HL-60 (cell line): ENCODE measurements around the gene THRB.

Experiments
- DNase-seq, 2 experiments: peaks; one replicate each; pipeline ENCODE4 v3.0.0-alpha.2; 2010 to 2020; ENCODE audit warnings: low read depth in 1 of 2, low spot score in 1 of 2
- H3K27ac ChIP-seq: fragments of 250-450 bp; sonication (Bioruptor Pico); replicated peaks from 2 replicates; pipeline ENCODE4 v1.5.1; 2020; ENCODE audit warnings: mild to moderate bottlenecking, moderate library complexity
- H3K27me3 ChIP-seq: fragments of 250-450 bp; sonication (Bioruptor Pico); 2 replicates; pipeline ENCODE4 v1.5.1; 2021; ENCODE audit warnings: mild to moderate bottlenecking, moderate library complexity; ENCODE audit not compliant: insufficient read depth, poor library complexity, severe bottlenecking
- H3K4me3 ChIP-seq: replicated peaks from 2 replicates; pipeline ENCODE4 v1.5.1; 2011; ENCODE audit warnings: mild to moderate bottlenecking, control low read depth, low read length; ENCODE audit not compliant: insufficient read depth
- GABPA ChIP-seq: IDR thresholded peaks from 2 replicates; pipeline ENCODE4 v1.6.1; 2012; ENCODE audit warnings: low read depth
- POLR2AphosphoS5 ChIP-seq: IDR thresholded peaks from 2 replicates; pipeline ENCODE4 v1.6.1; 2012; ENCODE audit warnings: low read depth
- SPI1 ChIP-seq: IDR thresholded peaks from 2 replicates; pipeline ENCODE4 v1.6.1; 2012; ENCODE audit warnings: low read depth, mild to moderate bottlenecking, borderline replicate concordance
- TF ChIP-seq, protein P1 (sequence below): IDR thresholded peaks from one replicate; pipeline ENCODE4 v1.5.1; 2011; ENCODE audit warnings: low read length, control low read depth, inconsistent platforms; ENCODE audit not compliant: insufficient read depth
- TF ChIP-seq, protein P2 (sequence below): IDR thresholded peaks from 2 replicates; pipeline ENCODE4 v1.6.1; 2012; ENCODE audit warnings: low read depth; ENCODE audit not compliant: insufficient replicate concordance

THRB gene

DNA sequence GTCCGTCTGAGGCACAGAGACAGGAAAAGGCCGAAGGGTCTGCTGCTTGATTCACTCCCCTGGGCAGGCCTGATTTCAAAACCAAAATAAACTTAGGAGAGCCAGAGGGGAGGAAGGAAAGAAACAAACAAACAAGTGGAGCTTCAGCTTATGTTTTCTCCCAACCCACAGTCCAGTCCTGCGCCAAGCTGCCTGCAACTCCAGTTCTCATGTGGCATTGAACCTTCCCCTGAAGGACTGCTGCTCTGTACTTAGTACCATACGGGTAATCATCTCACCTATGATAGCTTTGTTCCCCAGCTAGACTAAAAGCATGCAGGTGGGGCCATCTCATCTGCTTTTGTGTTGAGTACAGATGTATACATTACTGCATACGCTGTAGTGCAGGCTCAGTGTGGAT lies 236.4 kb downstream of the THRB start:
- Histone ChIP-seq H3K4me3 (no peak overlapping the region), H3K27me3 (peaks cover under 1% of the 10 kb centered on the region), H3K27ac (no peak overlapping the region)
- TF ChIP-seq, protein P1, sequence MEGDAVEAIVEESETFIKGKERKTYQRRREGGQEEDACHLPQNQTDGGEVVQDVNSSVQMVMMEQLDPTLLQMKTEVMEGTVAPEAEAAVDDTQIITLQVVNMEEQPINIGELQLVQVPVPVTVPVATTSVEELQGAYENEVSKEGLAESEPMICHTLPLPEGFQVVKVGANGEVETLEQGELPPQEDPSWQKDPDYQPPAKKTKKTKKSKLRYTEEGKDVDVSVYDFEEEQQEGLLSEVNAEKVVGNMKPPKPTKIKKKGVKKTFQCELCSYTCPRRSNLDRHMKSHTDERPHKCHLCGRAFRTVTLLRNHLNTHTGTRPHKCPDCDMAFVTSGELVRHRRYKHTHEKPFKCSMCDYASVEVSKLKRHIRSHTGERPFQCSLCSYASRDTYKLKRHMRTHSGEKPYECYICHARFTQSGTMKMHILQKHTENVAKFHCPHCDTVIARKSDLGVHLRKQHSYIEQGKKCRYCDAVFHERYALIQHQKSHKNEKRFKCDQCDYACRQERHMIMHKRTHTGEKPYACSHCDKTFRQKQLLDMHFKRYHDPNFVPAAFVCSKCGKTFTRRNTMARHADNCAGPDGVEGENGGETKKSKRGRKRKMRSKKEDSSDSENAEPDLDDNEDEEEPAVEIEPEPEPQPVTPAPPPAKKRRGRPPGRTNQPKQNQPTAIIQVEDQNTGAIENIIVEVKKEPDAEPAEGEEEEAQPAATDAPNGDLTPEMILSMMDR = no peak
- TF ChIP-seq, protein P2, sequence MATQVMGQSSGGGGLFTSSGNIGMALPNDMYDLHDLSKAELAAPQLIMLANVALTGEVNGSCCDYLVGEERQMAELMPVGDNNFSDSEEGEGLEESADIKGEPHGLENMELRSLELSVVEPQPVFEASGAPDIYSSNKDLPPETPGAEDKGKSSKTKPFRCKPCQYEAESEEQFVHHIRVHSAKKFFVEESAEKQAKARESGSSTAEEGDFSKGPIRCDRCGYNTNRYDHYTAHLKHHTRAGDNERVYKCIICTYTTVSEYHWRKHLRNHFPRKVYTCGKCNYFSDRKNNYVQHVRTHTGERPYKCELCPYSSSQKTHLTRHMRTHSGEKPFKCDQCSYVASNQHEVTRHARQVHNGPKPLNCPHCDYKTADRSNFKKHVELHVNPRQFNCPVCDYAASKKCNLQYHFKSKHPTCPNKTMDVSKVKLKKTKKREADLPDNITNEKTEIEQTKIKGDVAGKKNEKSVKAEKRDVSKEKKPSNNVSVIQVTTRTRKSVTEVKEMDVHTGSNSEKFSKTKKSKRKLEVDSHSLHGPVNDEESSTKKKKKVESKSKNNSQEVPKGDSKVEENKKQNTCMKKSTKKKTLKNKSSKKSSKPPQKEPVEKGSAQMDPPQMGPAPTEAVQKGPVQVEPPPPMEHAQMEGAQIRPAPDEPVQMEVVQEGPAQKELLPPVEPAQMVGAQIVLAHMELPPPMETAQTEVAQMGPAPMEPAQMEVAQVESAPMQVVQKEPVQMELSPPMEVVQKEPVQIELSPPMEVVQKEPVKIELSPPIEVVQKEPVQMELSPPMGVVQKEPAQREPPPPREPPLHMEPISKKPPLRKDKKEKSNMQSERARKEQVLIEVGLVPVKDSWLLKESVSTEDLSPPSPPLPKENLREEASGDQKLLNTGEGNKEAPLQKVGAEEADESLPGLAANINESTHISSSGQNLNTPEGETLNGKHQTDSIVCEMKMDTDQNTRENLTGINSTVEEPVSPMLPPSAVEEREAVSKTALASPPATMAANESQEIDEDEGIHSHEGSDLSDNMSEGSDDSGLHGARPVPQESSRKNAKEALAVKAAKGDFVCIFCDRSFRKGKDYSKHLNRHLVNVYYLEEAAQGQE = no peak
- no peak for TF ChIP-seq POLR2AphosphoS5
- no peak for TF ChIP-seq SPI1
- TF ChIP-seq GABPA = no peak
- no peak for DNase-seq

DNA sequence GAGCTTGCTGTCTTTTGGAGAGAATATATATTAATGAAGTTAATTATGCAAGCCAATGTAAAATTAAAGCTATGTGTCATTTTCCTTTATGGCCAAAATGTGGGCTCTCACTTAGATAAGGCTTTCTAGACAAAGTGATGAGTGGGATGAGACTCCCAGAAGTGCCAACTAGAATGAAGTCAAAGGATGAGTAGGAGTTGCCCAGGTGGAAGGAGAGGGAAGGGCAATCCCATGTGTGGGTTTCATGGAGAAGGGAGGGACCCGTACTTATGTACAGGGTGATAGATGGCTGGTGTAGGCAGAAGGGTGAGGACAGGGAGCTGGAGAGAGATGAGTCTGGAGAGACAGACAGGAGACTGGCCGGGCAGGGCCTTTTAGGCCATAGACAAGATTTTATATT lies 239.2 kb downstream of the THRB start:
- TF ChIP-seq, protein P2 = no peak
- no peak for TF ChIP-seq GABPA
- no peak for TF ChIP-seq POLR2AphosphoS5
- no peak for TF ChIP-seq SPI1
- TF ChIP-seq, protein P1 = no peak
- Histone ChIP-seq H3K4me3 (no peak overlapping the region), H3K27ac (no peak overlapping the region), H3K27me3 (peaks cover 2% of the 10 kb centered on the region)
- no peak for DNase-seq

DNA sequence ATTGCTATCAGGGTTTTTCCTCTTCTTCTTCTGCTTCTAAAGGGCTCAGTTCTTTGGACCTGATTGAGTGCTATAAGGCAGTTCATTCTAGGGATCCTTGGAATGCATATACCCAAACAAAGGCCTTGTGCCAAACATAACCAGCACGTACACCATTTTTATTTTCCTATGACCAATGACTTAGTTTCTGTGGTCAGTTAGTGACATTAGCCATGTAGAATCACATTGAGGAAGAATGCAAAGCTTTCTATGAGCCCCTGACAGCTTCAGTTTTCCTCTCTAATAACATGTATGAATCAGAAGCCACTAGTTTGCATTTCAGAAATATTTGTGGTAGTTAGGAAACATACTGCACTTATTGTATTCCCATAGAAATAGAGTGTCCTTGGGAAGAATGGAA lies 240.0 kb downstream of the THRB start:
- H3K4me3 ChIP-seq = no peak overlapping the region
- TF ChIP-seq, protein P2 = no peak
- TF ChIP-seq, protein P1 = no peak
- TF ChIP-seq GABPA = no peak
- H3K27ac ChIP-seq = no peak overlapping the region
- no peak for DNase-seq
- peaks cover 4% of the 10 kb centered on the region for H3K27me3 ChIP-seq
